GM19193 (cell line): Measurements from ENCODE around the gene ATP8B3.

ENCODE experiments used
- POLR2A ChIP-seq: IDR thresholded peaks from 4 replicates; pipeline ENCODE4 v1.6.1; 2011; ENCODE audit not compliant: insufficient read depth, insufficient read length; ENCODE audit errors: extremely low read depth

Gene ATP8B3

GRCh38 chr19:1809678-1810077 lies 2.4 kb downstream of the ATP8B3 start:
- TF ChIP-seq POLR2A: no peak

GRCh38 chr19:1808395-1808731 lies 3.7 kb downstream of the ATP8B3 start:
- TF ChIP-seq POLR2A: no peak

- no peak for TF ChIP-seq POLR2A
These were observed 4.2 kb downstream of the ATP8B3 start for GRCh38 chr19:1807695-1808394.

- no peak for TF ChIP-seq POLR2A
These were observed 4.9 kb downstream of the ATP8B3 start for GRCh38 chr19:1807030-1807694.

- no peak for TF ChIP-seq POLR2A
These were observed 5.7 kb downstream of the ATP8B3 start for GRCh38 chr19:1806184-1807029.

- TF ChIP-seq POLR2A: no peak
These were observed 6.5 kb downstream of the ATP8B3 start for GRCh38 chr19:1805401-1806183.

GRCh38 chr19:1804858-1805257 lies 7.2 kb downstream of the ATP8B3 start:
- TF ChIP-seq POLR2A: no peak

- TF ChIP-seq POLR2A: no peak
These were observed 12.3 kb downstream of the ATP8B3 start for GRCh38 chr19:1799695-1800342.

GRCh38 chr19:1796395-1797142 lies 15.5 kb downstream of the ATP8B3 start:
- TF ChIP-seq POLR2A: no peak

GRCh38 chr19:1794424-1795172 lies 17.5 kb downstream of the ATP8B3 start:
- TF ChIP-seq POLR2A: no peak

- no peak for TF ChIP-seq POLR2A
These were observed 20.2 kb downstream of the ATP8B3 start for GRCh38 chr19:1791879-1792278.

- no peak for TF ChIP-seq POLR2A
These were observed 21.9 kb downstream of the ATP8B3 start for GRCh38 chr19:1790054-1790792.
